Stimulated activated CD4-positive, alpha-beta T cell treated with anti-CD3 and anti-CD28 coated beads, Interleukin-1b, Interleukin-23, amount 100 ng/mL, for 48 hours (primary cell): ENCODE results near the gene CDCA8.

Experiments
- DNase-seq: peaks from one replicate; pipeline ENCODE4 v3.0.0-alpha.2; 2020

Gene CDCA8

DNA sequence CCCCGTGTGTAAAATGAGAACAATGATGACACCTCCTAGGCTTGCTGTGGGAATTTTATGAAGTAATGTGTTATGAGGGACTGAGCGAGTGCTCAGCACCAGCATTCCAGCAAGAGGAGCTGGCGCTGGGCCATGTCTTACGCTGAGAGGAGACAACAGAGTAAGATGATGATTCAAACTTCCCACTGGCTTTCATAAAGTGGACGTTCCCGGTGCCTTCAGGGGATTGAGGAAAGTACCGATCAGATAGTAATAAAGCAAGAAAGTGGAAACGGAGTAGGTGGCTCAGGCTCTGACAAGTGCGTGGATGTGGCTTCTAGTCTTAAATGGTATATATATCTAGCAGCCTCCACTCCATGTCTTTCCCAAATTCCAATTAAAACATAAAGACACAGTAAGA, 48.8 kb downstream of the CDCA8 start:
- no peak for DNase-seq

DNA sequence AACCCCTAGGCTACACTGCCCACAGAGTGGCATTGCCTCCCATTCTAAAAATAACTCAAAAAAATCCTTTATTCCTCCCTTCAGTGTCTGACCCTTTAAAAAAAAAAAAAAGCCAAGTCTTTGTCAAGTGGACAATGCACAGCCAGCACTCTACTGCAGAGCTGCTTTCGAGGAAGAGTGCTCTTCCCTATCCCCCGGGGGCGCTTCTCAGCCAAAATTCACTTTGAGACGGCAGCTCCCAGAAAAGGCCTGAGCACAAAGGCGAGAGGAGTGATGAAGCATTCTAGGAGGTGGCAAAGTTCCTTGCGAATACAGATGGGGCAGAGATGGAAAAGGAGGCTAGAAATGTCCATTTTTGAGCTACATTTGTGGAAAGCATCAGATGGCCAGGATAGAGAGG, 49.3 kb downstream of the CDCA8 start:
- DNase-seq, result no peak

DNA sequence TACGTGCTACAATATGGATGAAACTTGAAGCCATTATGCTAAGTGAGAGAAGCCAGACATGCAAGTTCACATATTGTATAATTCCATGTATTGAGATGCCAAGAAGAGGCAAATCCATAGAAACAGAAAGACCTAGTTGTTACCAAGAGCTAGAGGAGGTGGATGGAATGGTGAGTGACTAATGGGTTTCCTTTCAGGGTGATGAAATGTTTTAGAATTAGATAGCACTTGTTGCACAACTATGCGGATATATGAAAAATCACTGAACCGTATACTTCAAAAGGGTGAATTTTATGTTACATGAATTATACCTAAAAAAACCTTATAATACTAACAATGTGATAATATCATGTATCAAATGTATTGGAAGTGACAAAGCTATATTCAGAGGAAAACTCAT, 54.5 kb downstream of the CDCA8 start:
- no peak for DNase-seq

DNA sequence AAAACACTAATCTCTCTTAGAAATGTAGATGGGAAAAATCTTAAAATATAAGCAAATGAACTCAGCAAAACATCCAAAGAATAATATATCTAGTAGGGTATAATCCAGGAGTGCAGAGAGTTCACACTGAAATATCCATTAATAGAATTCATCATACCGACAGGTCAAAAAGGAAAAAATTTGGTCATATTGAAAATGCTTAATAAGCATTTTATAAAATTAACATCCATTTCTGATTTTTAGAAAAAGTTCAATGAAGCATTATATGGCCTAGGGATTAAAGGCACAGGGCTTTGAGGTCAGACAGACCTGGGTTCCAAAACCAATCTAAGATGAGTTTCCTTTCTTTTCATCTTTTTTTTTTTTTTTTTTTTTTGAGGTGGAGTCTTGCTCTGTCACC, 56.2 kb downstream of the CDCA8 start:
- DNase-seq, result no peak

DNA sequence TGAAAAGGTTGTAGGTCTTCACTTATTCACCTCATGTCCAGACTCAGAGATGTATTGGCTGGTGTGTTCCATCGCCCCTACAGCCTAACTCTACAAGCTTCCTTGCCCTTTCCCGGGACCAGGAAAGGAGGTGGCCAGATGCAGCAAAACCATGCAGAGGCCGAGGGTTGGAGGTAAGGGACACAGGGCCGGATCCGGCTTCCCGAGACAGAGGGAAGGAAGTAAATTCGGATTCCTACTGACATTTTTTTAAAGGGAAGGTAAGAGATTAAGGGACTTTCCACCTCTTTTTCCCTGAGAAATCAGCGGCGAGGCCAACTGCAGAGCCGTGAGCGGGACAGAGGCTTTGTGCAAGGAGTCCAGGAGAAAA, 59.9 kb downstream of the CDCA8 start:
- no peak for DNase-seq

GRCh38 chr1:37752583-37753471, 60.5 kb downstream of the CDCA8 start:
- DNase-seq, result peak; percentile 33

GRCh38 chr1:37753473-37754321, 61.4 kb downstream of the CDCA8 start:
- no peak for DNase-seq

DNA sequence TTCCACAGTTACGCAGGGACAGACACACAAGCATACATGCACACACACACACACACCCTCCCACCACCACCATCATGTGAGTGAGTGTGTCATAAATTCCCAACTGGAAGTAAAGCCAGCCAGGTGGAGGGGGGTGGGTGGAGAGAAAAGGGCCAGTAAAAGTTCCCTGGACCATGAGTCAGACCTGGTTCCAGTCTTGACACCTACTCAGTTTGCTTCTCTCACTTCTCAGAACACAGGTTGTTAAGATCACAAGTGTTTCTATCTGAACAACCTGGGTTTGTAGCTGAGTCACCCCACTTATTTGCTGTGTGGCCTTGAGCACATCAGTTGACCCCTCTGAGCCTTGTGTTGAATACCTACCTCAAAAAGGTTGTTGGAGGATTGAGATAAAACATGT, 63.0 kb downstream of the CDCA8 start:
- peak; percentile 50 for DNase-seq

DNA sequence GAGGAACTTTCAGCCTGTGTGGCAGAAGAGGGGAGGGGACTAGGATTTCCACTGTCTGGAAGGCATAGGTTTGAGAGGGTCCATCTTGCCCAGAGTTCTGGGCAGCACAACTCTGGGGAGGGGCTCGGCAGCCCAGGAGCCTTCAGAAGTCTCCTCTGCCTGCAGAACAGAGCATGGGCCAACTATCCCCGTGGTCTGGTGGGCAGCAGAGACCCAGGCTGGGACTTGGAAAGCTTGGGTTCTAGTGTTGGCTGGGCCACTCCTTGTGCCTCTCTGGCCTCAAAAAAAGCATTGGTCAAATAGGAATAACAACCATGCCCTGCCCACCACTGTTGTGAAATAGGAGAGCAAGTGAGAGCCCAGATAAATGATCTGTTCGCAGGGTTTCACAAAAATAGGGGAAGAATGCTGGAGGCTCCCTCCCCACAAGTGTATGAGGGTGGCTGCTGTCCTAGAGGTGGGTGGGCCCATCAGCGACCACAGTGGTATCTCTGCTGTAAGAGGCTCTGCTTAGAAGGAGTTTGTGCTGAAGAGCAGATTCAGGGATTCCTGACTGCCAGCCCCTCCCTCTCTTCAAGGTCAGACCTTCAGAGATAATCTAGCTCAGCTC, 63.7 kb downstream of the CDCA8 start:
- no peak for DNase-seq
